Measurements from ENCODE around the gene ADSL. TPM values are rescaled to one million over a fixed set of nuclear protein-coding genes. Genes with fewer than 3 reads are reported as not detected.
A peak's percentile ranks its signal among the peaks of the same experiment; 100 is the strongest.

ADSL gene
- total and polyA plus RNA-seq, 5 donors from 2014 or later: 66.5 to 134 (median 128) TPM

DNA sequence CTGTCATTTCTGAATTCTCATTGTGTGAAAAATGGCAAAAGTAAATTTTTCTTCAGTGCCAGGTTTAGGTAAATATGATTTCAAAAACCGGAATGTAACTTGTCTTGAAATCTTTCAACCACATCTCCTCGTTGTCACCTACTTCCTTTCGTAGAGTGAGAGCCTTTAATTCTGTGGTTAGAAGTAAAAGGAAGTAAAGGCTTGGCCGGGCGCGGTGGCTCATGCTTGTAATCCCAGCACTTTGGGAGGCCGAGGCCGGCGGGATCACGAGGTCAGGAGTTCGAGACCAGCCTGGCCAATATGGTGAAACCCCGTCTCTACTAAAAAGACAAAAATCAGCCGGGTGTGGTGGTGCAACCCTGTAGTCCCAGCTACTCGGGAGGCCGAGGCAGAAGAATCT, 53.9 kb downstream of the ADSL start:
- no peaks in the 10 kb centered on the region for H3K9me3 ChIP-seq (ENCODE audit: control insufficient read depth in 2 of 2, low read length in 2 of 2)
- Mint-ChIP-seq H3K36me3 (peaks cover 21% of the 10 kb centered on the region), H3K27me3 (no peaks in the 10 kb centered on the region), H3K27ac (peak overlapping the region; percentile 82 to 92 (median 91)), H3K4me1 (peaks cover 27 to 81% (median 61%) of the 10 kb centered on the region in 4 donors), H3K9me3 (peaks cover 0 to 2% (median 0%) of the 10 kb centered on the region in 7 donors), H3K4me3 (peak overlapping the region; percentile 83 to 86 (median 85))
- ATAC-seq (ENCODE audit: low read depth in 2 of 2): peak; percentile 45 to 56
- H3K36me3 ChIP-seq (ENCODE audit: control insufficient read depth, insufficient read depth, low read length): peaks cover 15% of the 10 kb centered on the region
- peak; percentile 16 to 84 (median 55) for DNase-seq
- H3K27me3 ChIP-seq (ENCODE audit: control insufficient read depth, insufficient read depth, low read length): no peaks in the 10 kb centered on the region
- peak overlapping the region; percentile 62 for H3K27ac ChIP-seq (ENCODE audit: insufficient read depth, low read length, poor library complexity, severe bottlenecking)
- peak overlapping the region; percentile 69 for H3K4me3 ChIP-seq (ENCODE audit: low read depth, low read length)
- H3K4me1 ChIP-seq (ENCODE audit: control insufficient read depth, insufficient read depth, low read length, poor library complexity, severe bottlenecking): peaks cover 52% of the 10 kb centered on the region

DNA sequence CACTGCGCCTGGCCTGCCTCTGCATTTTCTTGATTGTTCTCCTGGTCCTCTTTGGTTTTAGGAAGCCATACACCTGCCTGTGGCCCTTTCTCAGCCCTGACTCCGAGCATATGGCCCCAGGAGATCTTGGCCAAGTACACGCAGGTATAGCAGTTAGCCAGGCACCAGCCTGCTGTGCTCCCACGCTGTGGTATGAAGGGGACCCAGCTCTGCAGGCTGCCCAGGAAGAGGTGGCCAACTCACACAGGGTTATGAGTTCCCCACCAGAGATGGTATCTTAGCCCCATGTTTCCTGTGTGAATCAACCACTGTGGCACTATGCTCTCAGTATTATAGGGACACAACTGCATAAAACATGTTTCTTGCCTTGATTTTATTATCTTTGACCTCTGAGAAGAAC, 55.2 kb downstream of the ADSL start:
- Histone ChIP-seq H3K4me1 (ENCODE audit: control insufficient read depth, insufficient read depth, low read length, poor library complexity, severe bottlenecking) (peaks cover 52% of the 10 kb centered on the region), H3K27ac (ENCODE audit: insufficient read depth, low read length, poor library complexity, severe bottlenecking) (peak overlapping the region; percentile 68), H3K27me3 (ENCODE audit: control insufficient read depth, insufficient read depth, low read length) (no peaks in the 10 kb centered on the region), H3K36me3 (ENCODE audit: control insufficient read depth, insufficient read depth, low read length) (peaks cover 26% of the 10 kb centered on the region), H3K4me3 (ENCODE audit: low read depth, low read length) (peak overlapping the region; percentile 76), H3K9me3 (ENCODE audit: control insufficient read depth in 2 of 2, low read length in 2 of 2) (no peaks in the 10 kb centered on the region)
- Mint-ChIP-seq H3K36me3 (peaks cover 21% of the 10 kb centered on the region), H3K4me1 (peaks cover 27 to 72% (median 54%) of the 10 kb centered on the region in 4 donors), H3K27ac (peak overlapping the region; percentile 74 to 92 (median 92)), H3K27me3 (no peaks in the 10 kb centered on the region), H3K9me3 (peaks cover 0 to 2% (median 0%) of the 10 kb centered on the region in 7 donors), H3K4me3 (peak overlapping the region; percentile 60 to 91 (median 79))
- peak; percentile 87 to 88 for ATAC-seq (ENCODE audit: low read depth in 2 of 2)
- peak; percentile 26 to 77 (median 47) for DNase-seq

DNA sequence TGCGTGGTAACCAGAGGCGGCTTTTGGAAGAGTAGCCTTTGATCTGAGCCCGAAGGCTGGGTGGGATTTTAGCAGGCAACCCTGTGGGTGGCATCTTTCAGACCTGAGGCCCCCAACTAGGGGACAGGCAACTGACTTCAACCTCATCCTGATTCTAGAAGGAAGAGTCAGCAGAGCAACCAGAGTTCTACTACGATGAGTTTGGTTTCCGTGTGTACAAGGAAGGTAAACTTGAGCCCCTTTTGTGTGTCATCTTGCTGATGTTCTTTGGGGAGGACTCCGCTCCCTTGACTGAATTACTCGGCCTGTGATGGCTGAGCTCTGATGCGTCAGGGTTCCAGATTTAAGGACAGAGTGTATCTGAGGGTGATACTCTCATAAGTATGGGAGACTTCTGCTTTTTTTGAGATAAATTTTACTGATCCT, 55.7 kb downstream of the ADSL start:
- H3K4me3 Mint-ChIP-seq: peak overlapping the region; percentile 60 to 91 (median 79)
- no peaks in the 10 kb centered on the region for H3K9me3 ChIP-seq (ENCODE audit: control insufficient read depth in 2 of 2, low read length in 2 of 2)
- H3K36me3 Mint-ChIP-seq: peaks cover 21% of the 10 kb centered on the region
- H3K27me3 ChIP-seq (ENCODE audit: control insufficient read depth, insufficient read depth, low read length): no peaks in the 10 kb centered on the region
- peaks cover 0 to 2% (median 0%) of the 10 kb centered on the region in 7 donors for H3K9me3 Mint-ChIP-seq
- no peak for DNase-seq
- H3K4me1 Mint-ChIP-seq: peaks cover 27 to 67% (median 51%) of the 10 kb centered on the region in 4 donors
- peak overlapping the region; percentile 74 to 92 (median 92) for H3K27ac Mint-ChIP-seq
- peak overlapping the region; percentile 76 for H3K4me3 ChIP-seq (ENCODE audit: low read depth, low read length)
- peaks cover 31% of the 10 kb centered on the region for H3K36me3 ChIP-seq (ENCODE audit: control insufficient read depth, insufficient read depth, low read length)
- peaks cover 52% of the 10 kb centered on the region for H3K4me1 ChIP-seq (ENCODE audit: control insufficient read depth, insufficient read depth, low read length, poor library complexity, severe bottlenecking)
- peak overlapping the region; percentile 68 for H3K27ac ChIP-seq (ENCODE audit: insufficient read depth, low read length, poor library complexity, severe bottlenecking)
- peak in 1 of 2 donors; percentile 1 for ATAC-seq (ENCODE audit: low read depth in 2 of 2)
- no peaks in the 10 kb centered on the region for H3K27me3 Mint-ChIP-seq

DNA sequence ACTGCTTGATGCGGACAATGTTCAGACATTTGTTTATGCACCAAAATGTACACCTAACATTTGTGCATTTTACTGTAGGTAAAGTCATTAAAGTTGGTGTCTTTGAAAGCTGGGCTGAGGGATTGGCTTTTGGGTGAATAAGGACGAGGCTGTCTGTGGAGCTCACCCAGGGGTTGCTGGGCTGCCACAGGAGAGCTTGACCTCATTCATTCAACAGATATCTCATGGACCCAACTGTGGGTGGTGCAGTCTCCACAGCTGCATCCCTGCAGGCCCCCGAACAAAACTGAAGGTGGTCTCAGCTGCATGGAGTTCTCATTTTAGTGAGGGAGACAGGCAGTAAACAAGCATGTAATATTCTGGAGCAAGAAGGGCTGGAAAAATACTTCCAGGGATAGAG, 56.8 kb downstream of the ADSL start:
- ATAC-seq (ENCODE audit: low read depth in 2 of 2): no peak
- H3K9me3 ChIP-seq (ENCODE audit: control insufficient read depth in 2 of 2, low read length in 2 of 2): no peaks in the 10 kb centered on the region
- Mint-ChIP-seq H3K27me3 (no peaks in the 10 kb centered on the region), H3K36me3 (peaks cover 18% of the 10 kb centered on the region), H3K4me1 (peaks cover 27 to 56% (median 45%) of the 10 kb centered on the region in 4 donors), H3K27ac (peak overlapping the region; percentile 85 to 92 (median 89)), H3K4me3 (peak overlapping the region in 3 of 4 donors; percentile 32 to 73 (median 33)), H3K9me3 (peaks cover 0 to 2% (median 0%) of the 10 kb centered on the region in 7 donors)
- no peak for DNase-seq
- H3K36me3 ChIP-seq (ENCODE audit: control insufficient read depth, insufficient read depth, low read length): peaks cover 42% of the 10 kb centered on the region
- H3K4me1 ChIP-seq (ENCODE audit: control insufficient read depth, insufficient read depth, low read length, poor library complexity, severe bottlenecking): peaks cover 49% of the 10 kb centered on the region
- H3K27ac ChIP-seq (ENCODE audit: insufficient read depth, low read length, poor library complexity, severe bottlenecking): peak overlapping the region; percentile 24
- H3K27me3 ChIP-seq (ENCODE audit: control insufficient read depth, insufficient read depth, low read length): no peaks in the 10 kb centered on the region
- no peak overlapping the region for H3K4me3 ChIP-seq (ENCODE audit: low read depth, low read length)

DNA sequence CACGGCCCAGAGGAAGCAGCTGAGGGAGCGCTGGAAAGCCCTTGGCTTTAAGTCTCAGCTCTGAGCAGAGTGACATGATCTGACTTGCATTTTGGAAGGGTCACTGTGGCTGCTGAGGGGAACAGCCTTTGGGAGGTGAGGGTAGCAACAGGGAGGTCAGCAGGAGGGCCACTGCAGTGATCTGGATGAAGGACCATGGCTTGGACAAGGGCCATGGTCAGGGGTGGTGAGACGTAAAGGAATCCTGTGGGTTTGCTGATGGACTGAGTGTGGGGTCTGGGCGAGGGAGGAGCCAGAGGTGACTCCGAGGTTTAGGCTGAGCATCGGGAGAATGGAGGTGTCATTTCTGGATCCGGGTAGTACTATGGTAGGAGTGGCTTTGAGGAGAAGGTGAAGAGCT, 57.4 kb downstream of the ADSL start:
- H3K27me3 Mint-ChIP-seq: no peaks in the 10 kb centered on the region
- Histone ChIP-seq H3K27ac (ENCODE audit: insufficient read depth, low read length, poor library complexity, severe bottlenecking) (no peak overlapping the region), H3K27me3 (ENCODE audit: control insufficient read depth, insufficient read depth, low read length) (no peaks in the 10 kb centered on the region), H3K4me1 (ENCODE audit: control insufficient read depth, insufficient read depth, low read length, poor library complexity, severe bottlenecking) (peaks cover 44% of the 10 kb centered on the region), H3K36me3 (ENCODE audit: control insufficient read depth, insufficient read depth, low read length) (peaks cover 45% of the 10 kb centered on the region), H3K9me3 (ENCODE audit: control insufficient read depth in 2 of 2, low read length in 2 of 2) (no peaks in the 10 kb centered on the region), H3K4me3 (ENCODE audit: low read depth, low read length) (no peak overlapping the region)
- peaks cover 23 to 51% (median 40%) of the 10 kb centered on the region in 4 donors for H3K4me1 Mint-ChIP-seq
- peaks cover 0 to 2% (median 0%) of the 10 kb centered on the region in 7 donors for H3K9me3 Mint-ChIP-seq
- H3K36me3 Mint-ChIP-seq: peaks cover 18% of the 10 kb centered on the region
- peak overlapping the region; percentile 85 to 92 (median 89) for H3K27ac Mint-ChIP-seq
- DNase-seq (no peak), ATAC-seq (ENCODE audit: low read depth in 2 of 2) (no peak)
- peak overlapping the region in 3 of 4 donors; percentile 18 to 73 (median 26) for H3K4me3 Mint-ChIP-seq

DNA sequence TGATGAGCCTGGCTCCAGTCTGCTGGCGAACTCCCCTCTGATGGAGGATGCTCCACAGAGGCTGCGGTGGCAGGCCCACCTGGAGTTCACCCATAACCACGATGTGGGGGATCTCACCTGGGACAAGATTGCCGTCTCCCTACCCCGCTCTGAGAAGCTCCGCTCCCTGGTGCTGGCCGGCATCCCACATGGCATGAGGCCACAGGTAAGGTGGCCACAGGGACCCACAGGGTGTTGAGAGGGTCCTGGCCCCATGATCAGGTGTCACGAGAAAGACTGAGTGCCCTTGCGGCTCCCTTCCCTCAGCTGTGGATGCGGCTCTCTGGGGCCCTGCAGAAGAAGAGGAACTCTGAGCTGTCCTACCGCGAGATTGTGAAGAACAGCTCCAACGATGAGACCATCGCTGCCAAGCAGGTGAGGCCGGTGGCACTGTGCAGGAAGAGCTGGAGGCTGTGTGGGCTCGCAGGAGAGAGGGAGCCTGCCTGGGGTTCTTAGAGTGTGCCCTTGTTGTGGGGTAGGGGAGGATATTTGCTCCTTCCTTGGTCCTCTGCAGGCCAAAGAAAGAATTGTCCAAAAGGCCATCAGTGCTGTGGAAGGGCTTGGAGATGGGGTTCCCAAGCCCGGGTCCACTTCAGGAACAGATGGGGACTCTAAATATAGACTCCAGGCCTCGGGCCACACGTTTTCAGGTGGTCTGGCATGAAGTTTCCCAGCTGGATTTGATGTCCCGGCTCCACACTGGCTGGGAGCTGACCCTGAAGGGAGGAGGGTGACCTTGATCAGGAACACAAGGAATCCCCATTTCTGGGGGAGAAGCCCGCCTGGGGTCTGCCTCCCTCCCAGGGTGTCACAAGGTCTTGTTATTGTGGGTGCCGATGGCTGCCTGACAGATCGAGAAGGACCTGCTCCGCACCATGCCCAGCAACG, 58.2 kb downstream of the ADSL start:
- Histone ChIP-seq H3K27me3 (ENCODE audit: control insufficient read depth, insufficient read depth, low read length) (no peaks in the 10 kb centered on the region), H3K27ac (ENCODE audit: insufficient read depth, low read length, poor library complexity, severe bottlenecking) (no peak overlapping the region), H3K4me3 (ENCODE audit: low read depth, low read length) (no peak overlapping the region), H3K36me3 (ENCODE audit: control insufficient read depth, insufficient read depth, low read length) (peaks cover 50% of the 10 kb centered on the region), H3K4me1 (ENCODE audit: control insufficient read depth, insufficient read depth, low read length, poor library complexity, severe bottlenecking) (peaks cover 38% of the 10 kb centered on the region), H3K9me3 (ENCODE audit: control insufficient read depth in 2 of 2, low read length in 2 of 2) (no peaks in the 10 kb centered on the region)
- Mint-ChIP-seq H3K27ac (peak overlapping the region; percentile 65 to 92 (median 69)), H3K27me3 (no peaks in the 10 kb centered on the region), H3K36me3 (peaks cover 18% of the 10 kb centered on the region), H3K4me1 (peaks cover 21 to 46% (median 36%) of the 10 kb centered on the region in 4 donors), H3K9me3 (peaks cover 0 to 2% (median 0%) of the 10 kb centered on the region in 7 donors), H3K4me3 (no peak overlapping the region)
- no peak for DNase-seq
- no peak for ATAC-seq (ENCODE audit: low read depth in 2 of 2)

DNA sequence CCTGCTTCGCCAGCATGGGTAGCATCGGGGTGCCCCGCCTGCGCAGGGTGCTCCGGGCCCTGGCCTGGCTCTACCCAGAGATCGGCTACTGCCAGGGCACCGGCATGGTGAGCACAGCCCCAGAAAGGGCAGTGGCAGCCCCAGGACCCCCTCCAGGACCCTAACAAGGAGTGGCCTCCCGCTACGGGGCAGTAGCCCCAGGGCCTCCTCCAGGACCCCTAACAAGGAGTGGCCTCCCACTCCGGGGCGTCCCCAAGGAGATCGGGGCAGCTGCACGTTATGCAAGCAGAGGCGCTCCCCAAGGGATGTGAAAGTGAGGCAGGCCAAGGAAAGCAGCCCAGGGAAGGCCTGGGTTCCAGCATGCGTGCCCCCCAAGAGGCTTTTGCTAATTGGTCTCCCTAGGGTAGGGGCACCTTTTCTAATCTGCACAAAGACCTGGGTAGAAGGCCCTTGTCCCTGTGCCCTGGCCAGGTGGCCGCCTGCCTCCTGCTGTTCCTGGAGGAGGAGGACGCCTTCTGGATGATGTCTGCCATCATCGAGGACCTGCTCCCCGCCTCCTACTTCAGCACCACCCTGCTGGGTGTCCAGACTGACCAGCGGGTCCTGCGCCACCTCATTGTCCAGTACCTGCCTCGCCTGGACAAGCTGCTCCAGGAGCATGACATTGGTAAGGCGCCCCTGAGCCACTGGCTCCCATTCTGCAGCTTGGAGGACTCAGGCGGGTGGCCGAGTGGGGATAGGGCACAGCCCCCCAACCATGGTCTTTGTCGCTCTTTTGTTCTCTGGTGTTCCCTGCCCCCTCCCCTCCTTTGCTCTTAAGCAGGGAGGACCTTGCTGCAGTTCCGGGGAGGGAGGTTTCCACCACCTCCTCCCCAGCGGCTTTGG, 59.1 kb downstream of the ADSL start:
- Mint-ChIP-seq H3K36me3 (peaks cover 18% of the 10 kb centered on the region), H3K4me3 (no peak overlapping the region), H3K27me3 (no peaks in the 10 kb centered on the region), H3K9me3 (peaks cover 0 to 2% (median 0%) of the 10 kb centered on the region in 7 donors), H3K4me1 (peaks cover 17 to 36% (median 28%) of the 10 kb centered on the region in 4 donors), H3K27ac (no peak overlapping the region)
- Histone ChIP-seq H3K4me1 (ENCODE audit: control insufficient read depth, insufficient read depth, low read length, poor library complexity, severe bottlenecking) (peaks cover 29% of the 10 kb centered on the region), H3K36me3 (ENCODE audit: control insufficient read depth, insufficient read depth, low read length) (peaks cover 59% of the 10 kb centered on the region), H3K27me3 (ENCODE audit: control insufficient read depth, insufficient read depth, low read length) (no peaks in the 10 kb centered on the region), H3K27ac (ENCODE audit: insufficient read depth, low read length, poor library complexity, severe bottlenecking) (no peak overlapping the region), H3K4me3 (ENCODE audit: low read depth, low read length) (no peak overlapping the region), H3K9me3 (ENCODE audit: control insufficient read depth in 2 of 2, low read length in 2 of 2) (no peaks in the 10 kb centered on the region)
- ATAC-seq (ENCODE audit: low read depth in 2 of 2) (no peak), DNase-seq (no peak)
